Calu3 (cell line): Measurements from ENCODE around the gene NKD1. TPM values are rescaled to one million over a fixed set of nuclear protein-coding genes. Genes with fewer than 3 reads are reported as not detected.

Experiments
- BruUV-seq: library from RNA; stranded (reverse); fragments of 400-500 nt; replicated peaks from 2 replicates; lab custom pipeline; 2021; lab: Mats Ljungman, UMichigan
- CTCF ChIA-PET: fragments of 300-600 bp; sonication (Branson Sonifier 250); formaldehyde crosslinking; loops from one replicate; lab custom pipeline; 2022; ENCODE audit warnings: antibody characterized with exemption; lab: Charles Lee
- DNase-seq: peaks from one replicate; pipeline ENCODE4 v3.0.0; 2022
- H3K27ac Mint-ChIP-seq: one replicate; pipeline ENCODE4 v1.8.0; 2022; ENCODE audit warnings: mixed read lengths; ENCODE audit not compliant: unreplicated experiment
- H3K27me3 Mint-ChIP-seq: one replicate; pipeline ENCODE4 v1.8.0; 2022; ENCODE audit warnings: mixed read lengths; ENCODE audit not compliant: unreplicated experiment
- H3K36me3 Mint-ChIP-seq: one replicate; pipeline ENCODE4 v1.8.0; 2022; ENCODE audit warnings: mild to moderate bottlenecking, moderate library complexity, mixed read lengths; ENCODE audit not compliant: insufficient read depth, unreplicated experiment
- H3K4me1 Mint-ChIP-seq: one replicate; pipeline ENCODE4 v1.8.0; 2022; ENCODE audit warnings: mild to moderate bottlenecking, low read depth, mixed read lengths; ENCODE audit not compliant: unreplicated experiment
- H3K4me3 Mint-ChIP-seq: one replicate; pipeline ENCODE4 v1.8.0; 2022; ENCODE audit warnings: mild to moderate bottlenecking, low read depth, moderate library complexity, mixed read lengths; ENCODE audit not compliant: unreplicated experiment
- H3K9me3 Mint-ChIP-seq: one replicate; pipeline ENCODE4 v1.8.0; 2022; ENCODE audit warnings: low read depth, mixed read lengths; ENCODE audit not compliant: unreplicated experiment
- intact Hi-C: fragments of 100-400 bp; cut with micrococcal nuclease; formaldehyde crosslinking; loops from one replicate; pipeline ENCODE4 v1.10.0; 2022; ENCODE audit not compliant: unreplicated experiment
- total RNA-seq: library from RNA; stranded (reverse); gene quantifications from 2 replicates; pipeline ENCODE4 v1.2.3, GENCODE V29; 2022
- TF ChIP-seq, protein P1 (sequence below): fragments of 200-600 bp; IDR thresholded peaks from one replicate; pipeline ENCODE4 v1.8.0; 2022; ENCODE audit warnings: antibody characterized with exemption; ENCODE audit not compliant: unreplicated experiment

The NKD1 gene
- total RNA-seq, 1 experiment from 2014 or later, result 0.31 TPM

DNA sequence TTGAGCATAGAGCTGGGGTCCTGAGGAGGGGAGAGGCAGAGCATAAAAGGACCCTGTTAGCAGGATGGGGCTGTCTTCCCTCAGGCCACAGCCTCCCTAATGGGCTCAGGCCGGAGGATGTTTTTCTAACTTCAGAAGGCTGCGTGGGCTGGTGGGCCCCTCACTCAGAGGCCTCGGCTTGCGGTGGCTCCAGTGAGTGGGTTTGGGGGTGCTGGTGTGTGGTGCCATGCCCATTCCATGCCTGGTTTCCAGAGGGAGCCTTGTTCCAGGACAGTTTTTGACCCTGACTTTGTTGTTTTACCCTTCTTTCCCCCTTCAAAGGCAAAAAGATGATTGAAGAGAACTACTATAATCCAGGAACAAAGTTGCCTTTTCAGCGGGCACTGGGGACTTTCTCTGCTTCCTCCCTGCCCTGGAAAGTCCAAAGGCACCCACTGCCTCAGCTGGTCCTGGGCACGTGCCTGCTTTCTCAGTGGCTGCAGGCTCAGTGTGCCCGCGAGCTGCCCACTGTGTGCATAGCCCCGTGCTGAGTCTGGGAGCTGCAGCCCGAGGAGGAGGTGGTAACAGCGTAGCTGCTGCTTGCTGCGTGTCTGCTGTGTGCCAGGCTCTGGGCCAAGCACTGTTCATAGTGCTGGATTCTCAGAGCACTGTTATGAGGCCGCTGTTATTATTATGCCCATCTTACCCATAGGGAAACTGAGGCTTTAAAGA, 11.8 kb downstream of the NKD1 start:
- no TSS peak for BruUV-seq
- peaks cover 68% of the 10 kb centered on the region for H3K27me3 Mint-ChIP-seq
- CTCF ChIA-PET, result no interaction called here
- no peaks in the 10 kb centered on the region for H3K36me3 Mint-ChIP-seq
- TF ChIP-seq, protein P1, sequence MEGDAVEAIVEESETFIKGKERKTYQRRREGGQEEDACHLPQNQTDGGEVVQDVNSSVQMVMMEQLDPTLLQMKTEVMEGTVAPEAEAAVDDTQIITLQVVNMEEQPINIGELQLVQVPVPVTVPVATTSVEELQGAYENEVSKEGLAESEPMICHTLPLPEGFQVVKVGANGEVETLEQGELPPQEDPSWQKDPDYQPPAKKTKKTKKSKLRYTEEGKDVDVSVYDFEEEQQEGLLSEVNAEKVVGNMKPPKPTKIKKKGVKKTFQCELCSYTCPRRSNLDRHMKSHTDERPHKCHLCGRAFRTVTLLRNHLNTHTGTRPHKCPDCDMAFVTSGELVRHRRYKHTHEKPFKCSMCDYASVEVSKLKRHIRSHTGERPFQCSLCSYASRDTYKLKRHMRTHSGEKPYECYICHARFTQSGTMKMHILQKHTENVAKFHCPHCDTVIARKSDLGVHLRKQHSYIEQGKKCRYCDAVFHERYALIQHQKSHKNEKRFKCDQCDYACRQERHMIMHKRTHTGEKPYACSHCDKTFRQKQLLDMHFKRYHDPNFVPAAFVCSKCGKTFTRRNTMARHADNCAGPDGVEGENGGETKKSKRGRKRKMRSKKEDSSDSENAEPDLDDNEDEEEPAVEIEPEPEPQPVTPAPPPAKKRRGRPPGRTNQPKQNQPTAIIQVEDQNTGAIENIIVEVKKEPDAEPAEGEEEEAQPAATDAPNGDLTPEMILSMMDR, result no peak
- intact Hi-C loops, result no loop called here
- DNase-seq, result no peak
- H3K9me3 Mint-ChIP-seq, result no peaks in the 10 kb centered on the region
- no peak overlapping the region for H3K4me3 Mint-ChIP-seq
- no peaks in the 10 kb centered on the region for H3K4me1 Mint-ChIP-seq
- no peak overlapping the region for H3K27ac Mint-ChIP-seq

GRCh38 chr16:50560903-50561863, 13.0 kb downstream of the NKD1 start:
- Mint-ChIP-seq H3K27me3 (peaks cover 68% of the 10 kb centered on the region), H3K36me3 (no peaks in the 10 kb centered on the region), H3K4me3 (no peak overlapping the region), H3K9me3 (no peaks in the 10 kb centered on the region), H3K4me1 (no peaks in the 10 kb centered on the region), H3K27ac (no peak overlapping the region)
- intact Hi-C loops, result no loop called here
- CTCF ChIA-PET, result no interaction called here
- BruUV-seq, result no TSS peak
- TF ChIP-seq, protein P1, result no peak
- no peak for DNase-seq

GRCh38 chr16:50562657-50563056, 14.5 kb downstream of the NKD1 start:
- BruUV-seq, result no TSS peak
- Mint-ChIP-seq H3K27ac (no peak overlapping the region), H3K9me3 (no peaks in the 10 kb centered on the region), H3K4me3 (no peak overlapping the region), H3K4me1 (no peaks in the 10 kb centered on the region), H3K27me3 (peaks cover 68% of the 10 kb centered on the region), H3K36me3 (no peaks in the 10 kb centered on the region)
- TF ChIP-seq, protein P1, result no peak
- intact Hi-C loops, result no loop called here
- CTCF ChIA-PET, result interaction anchor here (0.6 to 0.7 kb wide), 2 partner anchors 130 to 244 kb away, joined by 3 read pairs; no protein-coding TSS in a partner anchor
- no peak for DNase-seq

GRCh38 chr16:50563989-50564388, 15.8 kb downstream of the NKD1 start:
- CTCF ChIA-PET, result no interaction called here
- H3K4me3 Mint-ChIP-seq, result no peak overlapping the region

More at GRCh38 chr16:50563989-50564388, 15.8 kb downstream of the NKD1 start:
- H3K9me3 Mint-ChIP-seq, result no peaks in the 10 kb centered on the region
- peaks cover 71% of the 10 kb centered on the region for H3K27me3 Mint-ChIP-seq
- intact Hi-C loops, result no loop called here
- H3K36me3 Mint-ChIP-seq, result no peaks in the 10 kb centered on the region
- TF ChIP-seq, protein P1, result no peak
- no peaks in the 10 kb centered on the region for H3K4me1 Mint-ChIP-seq
- no peak for DNase-seq
- no peak overlapping the region for H3K27ac Mint-ChIP-seq
- no TSS peak for BruUV-seq
